OCI-LY7 (cell line): ENCODE results near the gene TNPO1.

Experiments used
- CTCF ChIP-seq: fragments of 200-600 bp; sonication (generic); conservative IDR thresholded peaks from 2 replicates; pipeline ENCODE4 v1.5.1; 2014; ENCODE audit warnings: mild to moderate bottlenecking, antibody characterized with exemption, low read length, moderate library complexity, mixed read lengths
- EZH2phosphoT487 ChIP-seq: fragments of 200-600 bp; sonication (generic); IDR thresholded peaks from 2 replicates; pipeline ENCODE4 v1.6.1; 2018; ENCODE audit warnings: low read depth, borderline replicate concordance, mild to moderate bottlenecking, mixed run types, antibody characterized with exemption, low read length, moderate library complexity, mixed read lengths

DNA sequence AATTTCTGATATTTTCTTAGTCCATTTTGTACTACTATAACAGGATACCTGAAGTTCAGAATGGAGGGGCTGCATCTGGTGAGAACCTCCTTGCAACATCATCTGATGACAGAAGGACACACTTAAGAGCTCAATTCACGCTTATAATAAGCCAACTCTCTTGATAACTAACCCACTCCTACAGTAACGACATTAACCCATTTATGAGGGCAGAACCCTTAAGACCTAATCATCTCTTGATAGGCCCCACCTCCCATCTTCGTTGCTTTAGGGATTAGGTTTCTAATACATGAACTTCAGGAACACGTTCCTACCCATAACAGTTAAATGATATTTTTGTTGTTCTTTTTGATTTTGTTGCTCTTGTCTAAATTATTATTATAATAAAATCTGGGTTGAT is 69.4 kb downstream of the TNPO1 start:
- TF ChIP-seq CTCF (no peak), EZH2phosphoT487 (no peak)
